ENCODE measurements around the gene CDK14.

CDK14 gene

GRCh38 chr7:90587766-90588165 lies 8.4 kb upstream of the CDK14 start:
- Histone ChIP-seq H3K4me3 (ENCODE audit: low read length) (no peak overlapping the region), H3K9ac (ENCODE audit: low read length) (no peak overlapping the region), H3K27me3 (ENCODE audit: low read depth, low read length) (no peaks in the 10 kb centered on the region), H4K20me1 (ENCODE audit: insufficient read depth, low read length) (no peaks in the 10 kb centered on the region), H2AFZ (ENCODE audit: low read depth, low read length) (no peak overlapping the region), H3K79me2 (ENCODE audit: low read length) (no peaks in the 10 kb centered on the region), H3K4me2 (ENCODE audit: low read length) (no peak overlapping the region), H3K4me1 (ENCODE audit: low read length) (peaks cover 5% of the 10 kb centered on the region; the same call in 1 of the 2 replicates), H3K9me3 (ENCODE audit: insufficient read depth, low read length) (no peaks in the 10 kb centered on the region), H3K27ac (ENCODE audit: low read length) (no peak overlapping the region), H3K36me3 (replicated peaks; ENCODE audit: low read depth, low read length) (no peaks in the 10 kb centered on the region)
- TF ChIP-seq EZH2phosphoT487 (IDR thresholded peaks at IDR 0.05; ENCODE audit: low read depth), result no peak
- TF ChIP-seq, protein P1, sequence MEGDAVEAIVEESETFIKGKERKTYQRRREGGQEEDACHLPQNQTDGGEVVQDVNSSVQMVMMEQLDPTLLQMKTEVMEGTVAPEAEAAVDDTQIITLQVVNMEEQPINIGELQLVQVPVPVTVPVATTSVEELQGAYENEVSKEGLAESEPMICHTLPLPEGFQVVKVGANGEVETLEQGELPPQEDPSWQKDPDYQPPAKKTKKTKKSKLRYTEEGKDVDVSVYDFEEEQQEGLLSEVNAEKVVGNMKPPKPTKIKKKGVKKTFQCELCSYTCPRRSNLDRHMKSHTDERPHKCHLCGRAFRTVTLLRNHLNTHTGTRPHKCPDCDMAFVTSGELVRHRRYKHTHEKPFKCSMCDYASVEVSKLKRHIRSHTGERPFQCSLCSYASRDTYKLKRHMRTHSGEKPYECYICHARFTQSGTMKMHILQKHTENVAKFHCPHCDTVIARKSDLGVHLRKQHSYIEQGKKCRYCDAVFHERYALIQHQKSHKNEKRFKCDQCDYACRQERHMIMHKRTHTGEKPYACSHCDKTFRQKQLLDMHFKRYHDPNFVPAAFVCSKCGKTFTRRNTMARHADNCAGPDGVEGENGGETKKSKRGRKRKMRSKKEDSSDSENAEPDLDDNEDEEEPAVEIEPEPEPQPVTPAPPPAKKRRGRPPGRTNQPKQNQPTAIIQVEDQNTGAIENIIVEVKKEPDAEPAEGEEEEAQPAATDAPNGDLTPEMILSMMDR (IDR thresholded peaks at IDR 0.05; ENCODE audit: low read depth, low read length), result no peak

DNA sequence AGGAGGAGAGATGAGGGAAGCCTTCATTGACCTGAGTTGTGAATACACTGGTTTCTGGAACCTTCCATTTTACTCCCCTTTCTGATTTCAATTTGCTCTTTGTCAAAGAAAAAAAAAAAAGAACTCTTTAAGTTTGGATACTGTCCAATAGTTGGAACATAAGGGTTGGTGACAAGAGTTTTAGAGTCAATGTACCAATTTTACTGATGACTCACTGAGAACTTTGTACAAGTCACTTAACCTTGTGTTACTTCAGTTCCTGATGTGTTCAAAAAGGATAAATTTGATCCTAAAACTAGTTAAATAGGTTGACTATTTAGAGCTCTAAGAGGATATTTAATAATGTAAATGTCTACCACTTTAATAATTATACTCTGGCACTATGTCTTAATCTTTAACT lies 4.1 kb upstream of the CDK14 start:
- Histone ChIP-seq H3K27ac (ENCODE audit: low read length) (no peak overlapping the region), H3K4me2 (ENCODE audit: low read length) (no peak overlapping the region), H3K27me3 (ENCODE audit: low read depth, low read length) (peaks cover 19% of the 10 kb centered on the region), H3K36me3 (replicated peaks; ENCODE audit: low read depth, low read length) (no peaks in the 10 kb centered on the region), H2AFZ (ENCODE audit: low read depth, low read length) (no peak overlapping the region), H3K9ac (ENCODE audit: low read length) (no peak overlapping the region), H3K79me2 (ENCODE audit: low read length) (no peaks in the 10 kb centered on the region), H3K4me3 (ENCODE audit: low read length) (no peak overlapping the region), H4K20me1 (ENCODE audit: insufficient read depth, low read length) (no peaks in the 10 kb centered on the region), H3K9me3 (ENCODE audit: insufficient read depth, low read length) (no peaks in the 10 kb centered on the region), H3K4me1 (ENCODE audit: low read length) (peaks cover 7% of the 10 kb centered on the region)
- TF ChIP-seq EZH2phosphoT487 (IDR thresholded peaks at IDR 0.05; ENCODE audit: low read depth), result no peak
- TF ChIP-seq, protein P1 (IDR thresholded peaks at IDR 0.05; ENCODE audit: low read depth, low read length), result no peak

DNA sequence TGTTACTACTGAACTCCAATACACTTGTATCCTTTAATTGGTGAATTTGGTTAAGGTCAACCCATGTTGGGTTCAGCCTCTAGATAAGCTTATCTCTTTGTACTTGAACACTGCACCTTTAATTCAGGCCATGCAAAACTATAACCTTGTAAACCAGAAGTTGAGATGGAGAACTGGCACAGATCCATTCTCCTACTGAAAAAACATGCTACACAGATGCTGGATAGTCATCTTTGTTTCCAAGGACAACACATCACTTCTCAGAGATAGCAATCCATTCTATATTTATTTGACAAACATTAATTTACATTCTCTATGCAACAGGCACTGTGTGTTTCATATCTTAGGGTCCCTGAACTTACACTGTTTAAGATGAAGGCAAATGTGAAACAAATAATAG lies 2.9 kb upstream of the CDK14 start:
- Histone ChIP-seq H3K4me3 (ENCODE audit: low read length) (no peak overlapping the region), H3K4me1 (ENCODE audit: low read length) (peaks cover 18% of the 10 kb centered on the region), H3K27me3 (ENCODE audit: low read depth, low read length) (peaks cover 19% of the 10 kb centered on the region), H4K20me1 (ENCODE audit: insufficient read depth, low read length) (no peaks in the 10 kb centered on the region), H3K9me3 (ENCODE audit: insufficient read depth, low read length) (no peaks in the 10 kb centered on the region), H2AFZ (ENCODE audit: low read depth, low read length) (no peak overlapping the region), H3K4me2 (ENCODE audit: low read length) (no peak overlapping the region), H3K27ac (ENCODE audit: low read length) (no peak overlapping the region), H3K9ac (ENCODE audit: low read length) (no peak overlapping the region), H3K36me3 (replicated peaks; ENCODE audit: low read depth, low read length) (no peaks in the 10 kb centered on the region), H3K79me2 (ENCODE audit: low read length) (no peaks in the 10 kb centered on the region)
- no peak for TF ChIP-seq EZH2phosphoT487 (IDR thresholded peaks at IDR 0.05; ENCODE audit: low read depth)
- TF ChIP-seq, protein P1 (IDR thresholded peaks at IDR 0.05; ENCODE audit: low read depth, low read length), result no peak

- Histone ChIP-seq H3K9me3 (ENCODE audit: insufficient read depth, low read length) (no peaks in the 10 kb centered on the region), H3K27ac (ENCODE audit: low read length) (no peak overlapping the region), H3K4me3 (ENCODE audit: low read length) (peak overlapping the region; percentile 93), H3K36me3 (replicated peaks; ENCODE audit: low read depth, low read length) (no peaks in the 10 kb centered on the region), H4K20me1 (ENCODE audit: insufficient read depth, low read length) (no peaks in the 10 kb centered on the region), H3K4me2 (ENCODE audit: low read length) (peak overlapping the region; percentile 93), H3K9ac (ENCODE audit: low read length) (no peak overlapping the region), H3K79me2 (ENCODE audit: low read length) (no peaks in the 10 kb centered on the region), H3K27me3 (ENCODE audit: low read depth, low read length) (peaks cover 19% of the 10 kb centered on the region), H3K4me1 (ENCODE audit: low read length) (peaks cover 24% of the 10 kb centered on the region), H2AFZ (ENCODE audit: low read depth, low read length) (peak overlapping the region; percentile 79; the same call in 1 of the 2 replicates)
- TF ChIP-seq, protein P1 (IDR thresholded peaks at IDR 0.05; ENCODE audit: low read depth, low read length), result no peak
- TF ChIP-seq EZH2phosphoT487 (IDR thresholded peaks at IDR 0.05; ENCODE audit: low read depth), result no peak
Observed at GRCh38 chr7:90594751-90595317, 1.3 kb upstream of the CDK14 start.

Data from OCI-LY3 (cell line).